Measurements from ENCODE around the gene ADAMTS6.

Gene ADAMTS6

DNA sequence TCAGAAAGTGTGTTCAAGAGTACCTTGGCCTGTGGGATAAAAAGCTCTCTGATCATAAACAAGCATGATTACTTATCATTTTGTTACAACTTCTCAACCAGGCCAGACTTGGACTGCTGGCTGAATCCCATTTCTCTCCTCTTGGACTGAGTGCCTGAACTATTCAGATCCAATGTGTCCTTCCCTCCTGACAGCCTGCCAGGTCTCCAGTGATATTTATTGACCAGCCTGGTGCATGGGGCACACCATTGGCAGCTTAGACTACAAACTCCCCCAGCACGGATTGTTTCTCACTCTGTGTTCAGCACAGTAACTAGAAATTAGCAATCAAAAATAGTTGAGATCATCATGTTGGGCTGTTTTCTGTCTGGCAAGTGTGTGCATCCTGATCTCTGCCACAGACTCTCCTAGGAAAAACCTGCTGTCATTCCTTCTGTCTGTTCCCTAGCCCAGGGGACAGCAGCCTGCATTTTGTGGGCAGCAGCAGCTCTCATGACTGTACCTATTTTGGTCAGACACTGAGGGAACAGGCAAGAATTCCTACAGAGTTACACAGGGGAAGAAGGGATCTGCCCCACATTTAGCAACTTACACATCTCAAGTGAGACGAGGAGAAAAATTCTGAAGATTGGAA, 348.1 kb downstream of the ADAMTS6 start:
- H4K20me1 ChIP-seq (ENCODE audit: low read depth, low read length), result no peaks in the 10 kb centered on the region
- H3K27ac ChIP-seq (ENCODE audit: low read depth, low read length), result no peak overlapping the region
- no peak overlapping the region for H3K4me2 ChIP-seq (ENCODE audit: low read depth, low read length, poor library complexity, severe bottlenecking)
- no peaks in the 10 kb centered on the region for H3K36me3 ChIP-seq (ENCODE audit: low read length)
- H3K9ac ChIP-seq (ENCODE audit: low read length), result no peak overlapping the region
- no peaks in the 10 kb centered on the region for H3F3A ChIP-seq (ENCODE audit: insufficient read depth)
- H3K79me2 ChIP-seq (ENCODE audit: insufficient read depth, low read length), result no peaks in the 10 kb centered on the region
- no peaks in the 10 kb centered on the region for H3K9me2 ChIP-seq (replicated peaks; ENCODE audit: insufficient read depth, low read length)
- no peaks in the 10 kb centered on the region for H3K9me3 ChIP-seq (ENCODE audit: insufficient read depth, low read length)
- no peak overlapping the region for H3K4me3 ChIP-seq (ENCODE audit: insufficient read depth, low read length, poor library complexity, severe bottlenecking)
- no peaks in the 10 kb centered on the region for H3K27me3 ChIP-seq (ENCODE audit: low read length)
- no peak overlapping the region for H2AFZ ChIP-seq (ENCODE audit: low read depth, low read length, severe bottlenecking)
- TF ChIP-seq, protein P1, sequence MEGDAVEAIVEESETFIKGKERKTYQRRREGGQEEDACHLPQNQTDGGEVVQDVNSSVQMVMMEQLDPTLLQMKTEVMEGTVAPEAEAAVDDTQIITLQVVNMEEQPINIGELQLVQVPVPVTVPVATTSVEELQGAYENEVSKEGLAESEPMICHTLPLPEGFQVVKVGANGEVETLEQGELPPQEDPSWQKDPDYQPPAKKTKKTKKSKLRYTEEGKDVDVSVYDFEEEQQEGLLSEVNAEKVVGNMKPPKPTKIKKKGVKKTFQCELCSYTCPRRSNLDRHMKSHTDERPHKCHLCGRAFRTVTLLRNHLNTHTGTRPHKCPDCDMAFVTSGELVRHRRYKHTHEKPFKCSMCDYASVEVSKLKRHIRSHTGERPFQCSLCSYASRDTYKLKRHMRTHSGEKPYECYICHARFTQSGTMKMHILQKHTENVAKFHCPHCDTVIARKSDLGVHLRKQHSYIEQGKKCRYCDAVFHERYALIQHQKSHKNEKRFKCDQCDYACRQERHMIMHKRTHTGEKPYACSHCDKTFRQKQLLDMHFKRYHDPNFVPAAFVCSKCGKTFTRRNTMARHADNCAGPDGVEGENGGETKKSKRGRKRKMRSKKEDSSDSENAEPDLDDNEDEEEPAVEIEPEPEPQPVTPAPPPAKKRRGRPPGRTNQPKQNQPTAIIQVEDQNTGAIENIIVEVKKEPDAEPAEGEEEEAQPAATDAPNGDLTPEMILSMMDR (IDR thresholded peaks at IDR 0.05; ENCODE audit: insufficient read depth, low read length, poor library complexity, severe bottlenecking), result no peak
- no peak for TF ChIP-seq EZH2phosphoT487 (conservative IDR thresholded peaks at IDR 0.05; ENCODE audit: low read length)

- H3K27me3 ChIP-seq (ENCODE audit: low read length), result no peaks in the 10 kb centered on the region
- no peaks in the 10 kb centered on the region for H3F3A ChIP-seq (ENCODE audit: insufficient read depth)
- no peak overlapping the region for H3K4me2 ChIP-seq (ENCODE audit: low read depth, low read length, poor library complexity, severe bottlenecking)
- no peaks in the 10 kb centered on the region for H3K9me2 ChIP-seq (replicated peaks; ENCODE audit: insufficient read depth, low read length)
- no peak overlapping the region for H3K4me3 ChIP-seq (ENCODE audit: insufficient read depth, low read length, poor library complexity, severe bottlenecking)
- H3K36me3 ChIP-seq (ENCODE audit: low read length), result no peaks in the 10 kb centered on the region
- H3K27ac ChIP-seq (ENCODE audit: low read depth, low read length), result no peak overlapping the region
- H4K20me1 ChIP-seq (ENCODE audit: low read depth, low read length), result no peaks in the 10 kb centered on the region
- H3K9me3 ChIP-seq (ENCODE audit: insufficient read depth, low read length), result no peaks in the 10 kb centered on the region
- TF ChIP-seq, protein P1 (IDR thresholded peaks at IDR 0.05; ENCODE audit: insufficient read depth, low read length, poor library complexity, severe bottlenecking), result no peak
- no peak for TF ChIP-seq EZH2phosphoT487 (conservative IDR thresholded peaks at IDR 0.05; ENCODE audit: low read length)
- no peak overlapping the region for H2AFZ ChIP-seq (ENCODE audit: low read depth, low read length, severe bottlenecking)
- no peak overlapping the region for H3K9ac ChIP-seq (ENCODE audit: low read length)
- H3K79me2 ChIP-seq (ENCODE audit: insufficient read depth, low read length), result no peaks in the 10 kb centered on the region
Measured at GRCh38 chr5:65132386-65132785, 349.3 kb downstream of the ADAMTS6 start.

DNA sequence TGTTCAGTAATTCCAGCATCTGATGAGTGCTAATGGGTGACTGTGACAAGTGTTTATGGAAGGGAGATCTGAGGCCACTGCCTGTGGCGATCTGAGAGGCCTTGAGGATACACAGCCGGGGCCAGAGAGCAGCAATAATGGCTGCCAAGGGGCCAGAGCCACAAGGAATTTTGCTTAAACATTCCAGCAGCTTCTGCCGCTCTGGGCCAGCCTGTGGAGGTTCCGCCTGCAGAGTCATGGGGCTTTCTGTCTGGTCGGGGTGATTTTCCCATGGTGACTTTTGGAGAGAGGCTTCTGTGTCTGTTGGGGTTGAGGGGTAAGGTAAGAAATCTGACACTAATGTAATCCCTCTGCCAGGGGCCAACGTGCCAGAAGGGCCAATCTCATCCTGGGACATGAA, 353.5 kb downstream of the ADAMTS6 start:
- Histone ChIP-seq H3K27ac (ENCODE audit: low read depth, low read length) (no peak overlapping the region), H2AFZ (ENCODE audit: low read depth, low read length, severe bottlenecking) (no peak overlapping the region), H3K79me2 (ENCODE audit: insufficient read depth, low read length) (no peaks in the 10 kb centered on the region)

More for the DNA sequence above, 353.5 kb downstream of the ADAMTS6 start:
- no peak overlapping the region for H3K4me3 ChIP-seq (ENCODE audit: insufficient read depth, low read length, poor library complexity, severe bottlenecking)
- no peaks in the 10 kb centered on the region for H3K9me3 ChIP-seq (ENCODE audit: insufficient read depth, low read length)
- H3K27me3 ChIP-seq (ENCODE audit: low read length), result no peaks in the 10 kb centered on the region
- no peaks in the 10 kb centered on the region for H3K36me3 ChIP-seq (ENCODE audit: low read length)
- TF ChIP-seq, protein P1 (IDR thresholded peaks at IDR 0.05; ENCODE audit: insufficient read depth, low read length, poor library complexity, severe bottlenecking), result no peak
- no peak for TF ChIP-seq EZH2phosphoT487 (conservative IDR thresholded peaks at IDR 0.05; ENCODE audit: low read length)
- H3K4me2 ChIP-seq (ENCODE audit: low read depth, low read length, poor library complexity, severe bottlenecking), result no peak overlapping the region
- no peaks in the 10 kb centered on the region for H3K9me2 ChIP-seq (replicated peaks; ENCODE audit: insufficient read depth, low read length)
- H3K9ac ChIP-seq (ENCODE audit: low read length), result no peak overlapping the region
- no peaks in the 10 kb centered on the region for H3F3A ChIP-seq (ENCODE audit: insufficient read depth)
- H4K20me1 ChIP-seq (ENCODE audit: low read depth, low read length), result no peaks in the 10 kb centered on the region

Measured in SU-DHL-6 (cell line).